ENCODE data around the gene TMEM175.

TMEM175 gene

DNA sequence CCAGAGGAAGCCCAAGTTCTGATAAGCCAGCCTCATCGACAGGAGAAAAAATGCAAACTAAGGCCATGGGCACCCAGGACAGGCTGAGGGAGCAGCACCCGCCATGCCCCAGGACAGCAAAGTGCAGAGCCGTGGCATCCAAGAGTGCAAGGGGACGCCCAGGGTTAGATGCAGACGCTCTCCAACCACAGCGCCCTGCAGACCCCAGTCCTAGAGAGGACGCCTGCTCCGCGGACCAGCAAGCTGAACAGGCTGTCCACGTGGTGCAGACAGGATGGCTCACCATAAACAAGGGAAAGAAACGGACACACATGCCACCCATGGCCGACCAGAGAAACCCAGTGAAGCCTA lies 32.7 kb upstream of the TMEM175 start:
- no peak for DNase-seq

DNA sequence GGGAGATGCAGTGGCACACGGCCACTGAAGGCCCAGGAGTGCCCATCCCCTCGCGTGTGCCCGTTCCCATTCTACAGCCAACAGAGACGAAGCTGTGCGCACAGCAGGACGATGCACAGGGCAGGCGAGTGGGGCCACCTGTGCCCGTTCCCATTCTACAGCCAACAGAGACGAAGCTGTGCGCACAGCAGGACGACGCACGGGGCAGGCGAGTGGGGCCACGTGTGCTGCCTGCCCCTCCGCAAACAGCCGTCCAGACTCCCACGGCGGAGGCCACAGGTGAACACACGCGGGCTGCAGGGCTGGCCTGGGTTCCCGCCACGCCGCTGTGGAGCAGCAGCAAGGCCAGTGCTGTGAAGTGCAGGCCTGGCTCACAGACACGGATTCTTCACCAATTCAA lies 32.2 kb upstream of the TMEM175 start:
- no peak for DNase-seq

DNA sequence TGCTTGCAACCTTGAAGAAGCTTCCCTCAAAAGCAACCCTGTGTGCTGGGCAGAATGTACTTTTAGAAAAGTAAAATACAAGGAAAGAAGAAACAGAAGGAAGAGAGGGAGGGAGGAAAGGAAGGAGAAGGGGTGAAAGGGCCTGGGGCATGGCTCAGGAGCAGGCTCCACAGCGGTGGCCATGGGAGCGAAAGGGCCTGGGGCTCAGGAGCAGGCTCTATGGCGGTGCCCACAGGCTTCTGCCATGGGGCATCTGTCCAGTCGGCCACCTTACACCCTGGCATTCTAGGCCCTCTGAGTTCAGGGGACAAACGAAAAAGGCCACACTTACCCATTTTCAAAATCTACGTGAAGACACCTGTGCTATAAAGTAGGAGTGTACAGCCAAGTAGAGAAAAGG lies 31.5 kb upstream of the TMEM175 start:
- no peak for DNase-seq

DNA sequence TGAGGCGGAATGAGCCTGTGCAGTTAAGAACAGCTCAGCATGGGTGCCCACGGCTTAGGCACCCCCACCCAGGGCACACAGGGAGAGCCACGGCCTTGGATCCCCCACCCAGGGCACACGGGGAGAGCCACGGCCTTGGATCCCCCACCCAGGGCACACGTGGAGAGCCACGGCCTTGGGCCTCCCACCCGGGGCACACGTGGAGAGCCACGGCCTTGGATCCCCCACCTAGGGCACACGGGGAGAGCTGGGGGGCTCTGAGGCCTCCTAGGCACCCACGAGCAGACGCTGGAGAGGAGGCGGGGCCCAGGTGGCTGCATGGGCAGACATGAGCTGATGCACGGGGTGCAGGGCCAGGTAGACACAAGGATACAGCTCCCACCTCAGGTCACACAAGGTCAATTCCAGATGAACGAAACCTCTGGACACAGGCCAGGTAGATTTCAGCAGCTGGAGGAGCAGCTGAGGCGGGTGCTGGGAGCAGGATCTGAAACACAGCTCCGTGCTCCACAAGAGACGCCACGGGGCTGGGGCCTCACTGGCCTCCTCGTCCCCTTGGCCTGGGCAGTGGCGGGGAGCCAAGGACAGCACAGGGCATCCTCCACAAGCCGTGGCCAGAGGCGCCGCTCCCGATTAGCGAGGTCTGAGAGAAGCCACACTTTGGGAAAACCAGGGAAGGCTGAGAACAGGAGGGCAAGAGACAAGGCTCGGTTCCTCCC lies 30.9 kb upstream of the TMEM175 start:
- DNase-seq: no peak

DNA sequence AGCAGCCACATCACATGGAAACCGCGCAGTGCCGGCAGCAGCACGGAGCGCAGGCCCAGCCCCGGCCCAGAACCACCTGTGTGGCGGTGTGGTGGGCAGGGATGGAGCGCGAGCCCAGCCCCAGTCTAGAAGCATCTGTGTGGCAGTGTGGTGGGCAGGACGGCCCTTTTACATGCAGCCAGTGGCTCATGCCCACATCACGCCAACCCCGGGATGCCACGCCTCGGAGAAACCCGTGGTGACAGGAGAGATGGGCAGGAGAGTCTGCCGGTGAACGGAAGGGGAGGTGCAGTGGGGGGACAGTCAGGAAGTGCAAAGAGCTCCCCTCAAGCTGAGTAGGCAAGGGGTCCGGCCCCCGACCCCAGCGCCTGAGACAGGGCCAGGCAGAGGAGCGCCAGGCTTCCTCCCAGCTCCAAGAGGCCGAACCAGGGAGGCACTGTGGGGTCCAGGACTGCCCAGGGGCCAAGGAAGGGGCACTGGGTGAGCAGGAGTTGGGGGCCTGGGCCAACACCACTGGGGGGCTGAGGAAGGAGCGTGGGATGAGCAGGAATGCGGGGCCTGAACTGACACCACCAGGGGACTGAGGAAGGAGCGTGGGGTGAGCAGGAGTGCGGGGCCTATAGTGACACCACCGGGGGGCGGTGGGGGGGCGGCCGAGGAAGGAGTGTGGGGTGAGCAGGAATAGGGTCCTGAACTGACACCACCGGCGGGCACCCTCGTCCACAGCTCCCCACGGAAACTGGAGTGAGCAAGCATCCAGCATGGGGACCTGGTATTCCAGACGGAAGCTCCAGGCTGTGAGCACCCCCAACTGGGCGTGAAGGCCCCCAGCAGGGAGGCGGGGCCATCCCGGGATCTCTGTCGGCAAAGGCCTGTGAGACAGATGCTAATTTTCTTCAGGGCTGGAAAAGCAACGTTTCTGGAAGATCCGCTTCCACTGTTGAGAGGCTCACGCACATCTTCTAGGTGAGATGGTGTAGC lies 28.9 kb upstream of the TMEM175 start:
- no peak for DNase-seq

DNA sequence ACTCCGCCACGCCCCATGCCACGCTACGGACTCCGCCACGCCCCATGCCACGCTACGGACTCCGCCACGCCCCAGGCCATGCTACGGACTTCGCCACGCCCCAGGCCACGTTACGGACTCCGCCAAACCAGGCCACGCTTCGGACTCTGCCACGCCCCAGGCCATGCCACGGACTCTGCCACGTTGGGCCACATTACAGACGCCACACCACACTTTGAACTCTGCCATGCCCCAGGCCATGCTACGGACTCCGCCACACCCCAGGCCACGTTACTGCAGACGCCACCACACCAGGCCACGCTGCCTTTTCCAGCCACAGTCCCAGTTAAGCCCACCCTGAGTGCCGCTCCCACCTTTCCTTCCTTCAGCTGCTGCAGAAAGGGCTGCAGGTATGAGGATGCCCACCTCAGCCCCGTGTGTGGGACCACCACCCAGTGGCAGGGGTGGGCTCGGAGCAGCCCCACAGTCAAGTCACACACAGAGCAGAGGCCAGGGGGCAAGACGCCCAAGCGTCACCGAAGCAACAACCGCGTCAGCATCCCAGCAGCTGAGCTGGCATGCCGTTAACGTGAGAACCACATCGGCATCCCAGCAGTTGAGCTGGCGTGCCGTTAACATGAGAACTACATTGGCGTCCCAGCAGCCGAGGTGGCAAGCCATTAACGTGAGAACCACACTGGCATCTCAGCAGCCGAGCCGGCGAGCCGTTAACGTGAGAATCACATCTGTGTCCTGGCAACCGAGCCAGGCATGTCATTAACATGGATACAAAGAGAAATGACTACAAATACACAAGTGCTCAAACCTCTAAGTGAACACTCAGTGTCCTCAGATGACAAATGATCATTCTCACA lies 26.5 kb upstream of the TMEM175 start:
- no peak for DNase-seq

DNA sequence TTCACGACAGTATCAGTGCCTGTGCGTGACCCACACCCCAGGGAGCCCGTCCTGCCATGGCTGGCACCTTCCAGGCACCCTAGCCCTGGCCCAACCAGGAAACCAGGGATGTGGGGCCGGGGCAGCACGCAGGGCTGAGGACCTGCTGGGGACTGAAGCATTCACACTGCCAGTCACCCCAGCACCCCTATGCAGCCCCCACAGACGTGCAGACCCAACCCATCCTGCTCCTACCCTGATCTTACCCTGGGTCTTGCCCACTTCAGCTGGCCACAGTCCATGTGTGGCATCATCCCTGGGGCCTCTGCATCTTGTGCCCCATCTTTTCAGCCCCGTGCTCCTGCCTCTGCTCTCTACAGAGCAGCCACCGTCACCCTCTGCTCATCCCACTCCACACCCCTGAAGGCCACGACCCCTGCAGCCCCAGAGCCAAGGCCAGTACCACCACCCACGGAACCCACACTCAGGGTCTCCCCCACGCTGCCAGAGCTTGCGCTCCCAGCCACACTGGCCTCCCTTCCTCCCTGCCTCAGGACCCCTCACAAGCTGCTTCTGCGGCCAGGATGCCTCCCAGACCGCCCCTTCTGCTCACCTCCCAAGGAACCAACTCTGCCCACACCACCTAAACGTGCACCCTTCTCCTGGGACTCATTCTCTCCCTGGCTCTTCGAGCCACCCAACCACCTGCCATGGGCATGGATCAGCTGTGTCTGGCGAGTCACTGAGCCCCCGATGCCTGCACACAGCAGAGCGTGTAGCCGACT lies 25.7 kb upstream of the TMEM175 start:
- DNase-seq: no peak

DNA sequence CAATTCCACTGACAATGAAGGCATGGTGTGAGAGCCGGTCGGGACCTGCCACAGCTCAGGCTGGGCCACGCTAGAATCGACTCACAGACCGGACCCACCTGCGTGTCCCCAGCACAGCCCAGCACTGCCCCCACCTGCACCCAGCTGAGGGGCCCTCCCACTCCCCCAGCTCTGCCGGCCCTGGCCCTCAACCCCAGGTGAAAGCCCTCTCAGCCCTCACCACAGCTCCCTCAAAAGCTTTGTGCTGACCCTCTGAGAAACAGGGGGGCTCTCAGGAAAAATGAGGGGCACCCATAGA lies 25.2 kb upstream of the TMEM175 start:
- no peak for DNase-seq

DNA sequence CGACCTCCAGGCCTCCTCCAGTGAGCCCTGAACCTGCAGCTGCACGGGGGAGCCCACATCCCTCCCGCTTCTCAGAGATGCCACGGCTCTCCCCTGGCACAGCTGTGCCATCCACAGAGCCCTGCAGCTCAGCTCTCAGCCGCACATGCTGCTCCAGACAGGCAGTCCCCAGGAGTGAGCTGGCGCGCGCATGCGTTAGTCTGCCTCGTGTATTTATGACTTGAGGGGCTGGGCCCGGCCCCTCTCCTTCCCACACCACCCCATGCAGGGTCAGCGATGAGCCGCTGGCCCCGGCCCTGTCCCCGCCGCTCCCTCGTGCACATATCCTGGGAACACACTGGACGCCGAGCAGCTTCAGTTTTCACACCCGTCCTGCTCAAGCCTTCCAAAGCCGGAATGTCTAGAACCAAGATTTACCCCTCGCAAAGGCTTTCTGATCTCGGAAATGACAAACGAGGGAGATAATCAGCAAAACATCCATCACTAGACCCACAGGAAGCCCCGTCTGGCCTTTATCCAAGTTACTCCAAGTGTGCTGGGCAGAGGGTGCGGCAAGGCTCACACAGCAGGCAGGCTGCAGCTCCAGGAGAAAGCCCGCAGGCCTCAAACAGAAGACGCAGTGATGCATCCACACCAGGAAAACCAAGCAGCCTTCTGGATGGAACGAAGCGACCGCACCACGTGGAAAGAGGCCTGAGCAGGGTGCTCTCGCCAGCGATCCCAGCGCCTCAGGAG lies 24.4 kb upstream of the TMEM175 start:
- peak; percentile 93 for DNase-seq

DNA sequence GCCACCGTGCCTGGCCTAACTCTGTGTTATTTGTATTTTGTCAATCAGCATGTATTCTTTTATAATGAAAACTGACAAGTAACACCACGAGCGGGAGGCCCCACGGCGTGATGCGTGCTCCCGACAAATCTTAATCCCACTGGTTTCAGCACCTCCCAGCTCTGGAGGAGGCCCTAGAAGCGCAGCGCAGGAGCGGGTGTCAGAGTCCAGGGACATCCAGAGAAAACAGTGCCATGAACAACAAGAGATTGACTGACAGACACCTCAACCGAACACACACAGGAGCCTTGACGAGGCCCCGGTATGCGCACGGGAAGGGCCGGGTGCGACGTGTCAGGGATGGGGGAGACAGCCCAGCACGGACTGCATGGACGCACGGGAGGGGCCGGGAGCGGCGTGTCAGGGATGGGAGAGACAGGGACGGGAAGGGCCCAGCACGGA lies 23.1 kb upstream of the TMEM175 start:
- DNase-seq: no peak

DNA sequence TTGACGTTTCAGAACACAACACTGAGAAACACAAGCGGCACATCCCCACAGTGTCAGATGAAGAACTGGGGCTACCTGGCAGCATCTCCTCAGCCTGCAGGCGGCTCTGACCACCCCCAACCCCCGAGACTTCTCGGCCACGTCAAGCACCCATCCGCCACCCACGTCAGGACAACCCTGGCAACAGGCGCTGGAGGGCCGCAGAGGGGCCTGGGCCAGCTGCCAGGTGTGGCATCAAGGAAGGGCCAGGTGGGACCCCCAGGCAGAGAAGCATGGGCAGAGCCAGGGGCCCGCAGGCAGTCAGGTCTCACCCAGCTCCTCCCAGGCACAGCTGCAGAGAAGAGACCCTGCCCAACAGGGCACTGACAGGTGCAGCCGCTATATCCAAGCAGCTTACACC lies 22.4 kb upstream of the TMEM175 start:
- no peak for DNase-seq

DNA sequence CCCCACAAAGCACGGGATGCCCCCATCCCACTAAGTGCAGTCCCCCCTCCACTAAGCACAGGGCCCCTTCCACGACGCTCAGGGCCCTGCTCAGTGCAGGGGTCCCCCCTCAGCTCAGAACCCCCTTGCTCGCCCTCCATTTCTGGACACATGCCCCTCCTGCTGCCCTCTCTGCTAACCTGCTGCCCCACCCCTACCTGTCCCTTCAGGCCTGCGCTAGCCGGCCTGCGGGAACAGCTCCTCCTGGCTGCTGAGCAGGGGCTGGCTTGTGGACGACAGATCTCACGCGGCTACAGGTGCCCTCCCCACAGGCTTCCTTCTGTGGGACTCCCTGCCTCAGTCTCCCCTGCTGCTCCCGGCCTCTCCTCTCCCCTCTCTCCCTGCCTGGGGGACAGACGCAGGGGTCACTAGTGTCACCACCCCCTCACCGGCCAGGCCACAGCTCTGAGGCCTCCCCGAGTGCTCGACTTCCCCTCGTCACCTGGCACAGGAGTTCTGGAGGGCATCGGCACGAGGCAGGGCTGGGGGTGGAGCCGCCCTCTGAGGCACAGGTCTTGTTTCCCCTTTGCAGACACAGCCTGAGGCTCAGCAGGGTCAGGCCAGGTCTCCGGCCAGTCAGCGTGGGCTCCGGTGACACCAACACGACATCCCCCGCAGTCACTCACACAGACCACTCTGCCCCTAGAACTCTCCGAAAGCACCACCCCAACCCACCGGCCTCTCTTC lies 21.7 kb upstream of the TMEM175 start:
- no peak for DNase-seq

DNA sequence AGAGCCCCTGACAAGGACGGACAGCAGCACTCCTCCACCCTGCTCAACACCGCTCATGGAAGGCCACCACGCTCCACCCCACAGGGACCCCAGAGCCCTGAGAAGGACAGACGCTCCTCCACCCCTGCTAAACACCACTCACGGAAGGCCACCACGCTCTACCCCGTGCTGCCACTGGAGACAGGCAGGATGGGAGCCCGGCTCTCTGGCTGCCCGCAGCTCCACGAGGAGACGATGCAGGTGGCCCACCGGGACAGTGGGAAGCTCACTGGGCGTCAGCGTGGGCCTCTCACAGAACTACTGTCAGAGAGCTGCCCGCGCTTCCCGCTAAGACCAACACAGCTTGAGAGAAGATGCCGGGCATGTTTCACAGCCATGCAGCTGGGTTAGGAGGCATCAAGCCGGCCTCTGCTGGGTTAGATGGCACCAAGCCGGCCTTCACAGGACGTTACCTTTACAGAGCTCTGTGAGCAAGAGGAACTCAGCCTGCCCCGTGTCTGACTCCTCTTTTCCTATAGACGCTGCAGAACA lies 21.0 kb upstream of the TMEM175 start:
- no peak for DNase-seq

DNA sequence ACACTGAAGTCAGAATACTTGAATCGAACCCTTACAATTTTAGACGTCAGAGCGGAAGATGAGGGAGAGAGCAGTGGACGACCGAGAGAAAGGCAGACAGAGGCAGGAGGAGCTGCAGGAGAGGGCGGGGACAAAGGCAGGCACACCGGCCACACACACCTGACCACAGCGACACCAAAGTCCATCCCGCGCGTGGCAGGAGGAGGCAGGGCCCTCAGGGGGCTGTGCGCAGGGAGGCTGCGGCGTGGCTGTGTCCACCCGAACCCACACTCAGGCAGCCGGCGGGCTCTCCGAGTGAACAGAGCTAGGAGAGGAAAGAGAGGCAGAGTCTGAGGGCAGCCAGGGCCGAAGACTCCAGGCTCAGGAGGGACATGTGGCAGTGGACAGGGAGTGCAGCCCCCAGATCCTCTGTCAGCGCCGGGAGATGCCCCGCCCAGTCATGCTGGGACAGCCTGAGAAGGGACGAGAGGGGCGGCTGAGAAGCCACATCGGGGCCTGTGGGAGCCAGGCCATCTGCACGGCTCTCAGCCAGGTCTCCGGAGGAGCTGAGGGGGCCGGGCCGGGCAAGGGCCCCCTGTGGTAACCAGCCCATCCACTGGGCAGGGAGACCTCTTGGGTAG lies 20.3 kb upstream of the TMEM175 start:
- DNase-seq: no peak

DNA sequence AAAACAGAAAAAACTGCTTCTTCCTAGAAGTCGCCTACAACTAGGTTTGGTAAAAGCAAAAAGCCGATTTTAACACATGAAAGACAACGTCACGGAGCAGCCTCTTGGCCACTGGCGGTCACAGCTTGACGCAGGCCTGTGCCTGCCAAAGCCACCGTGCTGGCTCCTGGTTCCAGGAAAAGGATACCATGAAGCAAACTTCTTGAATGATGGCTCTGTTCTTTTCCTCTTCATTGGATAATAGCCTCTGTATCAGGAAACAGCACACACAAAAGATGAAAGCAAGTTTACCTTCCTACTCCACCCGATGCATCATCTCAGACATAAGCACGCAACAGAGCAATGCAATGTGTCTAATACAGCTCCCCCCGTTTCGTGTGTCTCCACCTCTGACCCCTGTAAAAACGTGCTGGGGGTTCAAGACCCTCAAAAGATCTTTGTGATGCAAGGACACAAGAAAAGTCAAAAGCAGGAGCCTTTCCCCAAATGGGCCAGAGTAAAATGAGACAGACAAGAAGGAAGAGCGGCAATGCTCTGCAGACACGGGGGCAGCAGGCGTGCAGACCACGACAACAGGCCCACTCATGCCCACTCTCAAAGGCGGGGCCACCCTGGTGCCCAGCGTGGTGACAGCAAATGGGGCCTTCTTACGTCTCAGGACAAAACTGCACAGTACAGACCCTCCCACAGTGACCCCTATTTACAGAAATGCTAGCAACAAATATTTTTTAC lies 19.5 kb upstream of the TMEM175 start:
- no peak for DNase-seq

DNA sequence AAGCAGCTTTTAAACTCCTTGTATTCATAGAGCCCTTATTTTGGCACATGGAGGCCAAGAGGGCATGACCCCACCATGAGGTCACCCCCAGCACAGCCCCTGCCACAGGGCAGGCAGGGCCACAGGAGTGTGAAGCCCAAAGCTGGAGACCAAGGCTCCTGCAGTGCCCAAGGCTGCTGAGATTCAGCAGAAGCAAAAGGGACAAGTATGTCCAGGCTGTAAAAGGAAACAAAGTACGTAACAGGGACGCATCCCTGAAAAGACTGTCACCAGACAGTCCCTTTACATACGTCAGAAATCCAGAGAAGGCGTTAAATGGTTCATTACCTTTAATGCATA lies 19.0 kb upstream of the TMEM175 start:
- DNase-seq: no peak

DNA sequence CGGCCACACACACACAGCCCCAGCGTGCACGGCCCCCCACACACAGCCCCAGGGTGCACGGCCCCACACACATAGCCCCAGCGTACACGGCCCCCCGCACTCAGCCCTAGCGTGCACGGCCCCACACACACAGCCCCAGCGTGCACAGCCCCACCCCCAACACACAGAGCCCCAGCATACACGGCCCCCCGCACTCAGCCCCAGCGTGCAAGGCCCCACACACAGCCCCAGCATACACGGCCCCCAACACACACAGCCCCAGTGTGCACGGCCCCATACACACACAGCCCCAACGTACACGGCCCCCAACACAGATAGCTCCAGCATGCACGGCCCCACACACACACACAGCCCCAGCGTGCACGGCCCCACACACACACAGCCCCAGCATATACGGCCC lies 17.7 kb upstream of the TMEM175 start:
- no peak for DNase-seq

DNA sequence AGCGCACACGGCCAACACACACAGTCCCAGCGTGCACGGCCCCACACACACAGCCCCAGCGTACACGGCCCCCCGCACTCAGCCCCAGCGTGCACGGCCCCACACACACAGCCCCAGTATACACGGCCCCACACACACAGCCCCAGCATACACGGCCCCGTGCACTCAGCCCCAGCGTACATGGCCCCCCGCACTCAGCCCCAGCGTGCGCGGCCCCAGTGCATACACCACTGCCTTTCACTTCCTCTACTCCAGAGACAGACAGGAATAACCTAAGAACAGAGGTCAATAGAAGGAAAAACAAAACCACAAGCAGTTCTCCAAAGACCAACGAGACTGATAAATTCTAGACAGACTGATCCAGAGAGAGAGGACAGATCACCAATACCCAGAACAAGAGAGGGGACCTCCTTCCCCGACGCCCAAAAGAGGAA lies 17.2 kb upstream of the TMEM175 start:
- DNase-seq: no peak

DNA sequence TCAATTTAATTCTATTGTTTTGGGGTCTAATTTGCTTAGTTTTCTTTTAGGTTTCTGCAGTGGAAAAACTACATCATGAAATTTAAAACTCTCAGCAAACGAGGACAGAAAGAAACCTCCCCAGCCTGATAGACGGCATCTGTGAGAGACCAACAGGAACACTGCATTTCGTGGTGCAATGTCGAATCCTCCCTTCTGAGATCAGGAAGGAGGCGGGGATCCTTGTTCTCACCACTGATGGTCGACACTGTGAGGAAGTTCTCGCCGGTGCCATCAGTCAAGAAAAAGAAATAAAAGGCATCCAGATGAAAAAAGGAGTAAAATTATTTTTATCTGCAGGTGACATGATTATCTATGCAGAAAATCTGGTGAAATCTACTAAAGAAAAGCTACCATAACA lies 16.7 kb upstream of the TMEM175 start:
- no peak for DNase-seq

DNA sequence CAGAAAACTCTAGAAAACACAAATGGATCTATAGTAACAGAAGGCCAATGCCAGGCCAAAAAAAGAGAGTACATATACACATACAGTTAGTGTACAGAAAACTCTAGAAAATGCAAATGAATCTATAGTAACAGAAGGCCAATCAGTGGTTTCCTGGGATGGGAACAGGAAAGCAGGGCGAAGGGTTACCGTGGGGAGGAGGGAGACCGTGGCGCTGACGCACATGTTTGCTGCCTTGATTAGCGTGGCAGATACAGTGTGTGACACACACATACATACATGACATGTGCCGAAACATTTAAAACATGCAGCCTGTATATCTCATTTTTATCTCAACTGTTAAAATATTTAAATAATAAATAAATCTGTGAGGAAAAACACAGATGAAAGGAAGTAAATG lies 14.8 kb upstream of the TMEM175 start:
- DNase-seq: no peak
